ENCODE results near the gene RAB8B. TPM values are rescaled to one million over a fixed set of nuclear protein-coding genes. Genes with fewer than 3 reads are reported as not detected.

RAB8B gene
- total RNA-seq, 1 experiment from 2014 or later, result 18.2 TPM

DNA sequence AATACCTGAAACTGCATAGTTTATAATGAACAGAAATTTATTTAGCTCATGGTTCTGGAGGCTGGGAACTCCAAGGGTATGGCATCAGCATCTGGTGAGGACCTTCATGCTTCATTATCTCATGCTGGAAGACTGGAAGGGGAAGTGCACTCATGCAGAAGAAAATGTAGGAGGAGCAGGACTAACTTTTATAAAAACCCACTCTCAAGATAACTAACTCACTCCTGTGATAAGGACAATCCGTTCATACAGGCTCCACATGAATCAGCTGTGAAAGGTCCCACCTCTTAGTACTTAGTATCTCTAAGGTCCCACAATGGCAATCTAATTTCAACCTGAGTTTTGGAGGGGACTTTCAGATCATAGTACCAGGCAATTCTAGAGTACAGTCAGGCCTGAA lies 54.4 kb downstream of the RAB8B start:
- Mint-ChIP-seq H3K36me3 (ENCODE audit: insufficient read depth, unreplicated experiment) (no peaks in the 10 kb centered on the region), H3K27ac (ENCODE audit: unreplicated experiment) (no peak overlapping the region), H3K4me3 (ENCODE audit: unreplicated experiment) (no peak overlapping the region), H3K9me3 (ENCODE audit: unreplicated experiment) (no peaks in the 10 kb centered on the region), H3K4me1 (ENCODE audit: low read depth, unreplicated experiment) (no peaks in the 10 kb centered on the region), H3K27me3 (ENCODE audit: insufficient read depth, unreplicated experiment) (no peaks in the 10 kb centered on the region)
- H3K36me3 ChIP-seq (ENCODE audit: control insufficient read depth, insufficient read depth, low read length), result no peaks in the 10 kb centered on the region
- intact Hi-C loops (cut with micrococcal nuclease; ENCODE audit: unreplicated experiment), result no loop called here
- TF ChIP-seq, protein P1, sequence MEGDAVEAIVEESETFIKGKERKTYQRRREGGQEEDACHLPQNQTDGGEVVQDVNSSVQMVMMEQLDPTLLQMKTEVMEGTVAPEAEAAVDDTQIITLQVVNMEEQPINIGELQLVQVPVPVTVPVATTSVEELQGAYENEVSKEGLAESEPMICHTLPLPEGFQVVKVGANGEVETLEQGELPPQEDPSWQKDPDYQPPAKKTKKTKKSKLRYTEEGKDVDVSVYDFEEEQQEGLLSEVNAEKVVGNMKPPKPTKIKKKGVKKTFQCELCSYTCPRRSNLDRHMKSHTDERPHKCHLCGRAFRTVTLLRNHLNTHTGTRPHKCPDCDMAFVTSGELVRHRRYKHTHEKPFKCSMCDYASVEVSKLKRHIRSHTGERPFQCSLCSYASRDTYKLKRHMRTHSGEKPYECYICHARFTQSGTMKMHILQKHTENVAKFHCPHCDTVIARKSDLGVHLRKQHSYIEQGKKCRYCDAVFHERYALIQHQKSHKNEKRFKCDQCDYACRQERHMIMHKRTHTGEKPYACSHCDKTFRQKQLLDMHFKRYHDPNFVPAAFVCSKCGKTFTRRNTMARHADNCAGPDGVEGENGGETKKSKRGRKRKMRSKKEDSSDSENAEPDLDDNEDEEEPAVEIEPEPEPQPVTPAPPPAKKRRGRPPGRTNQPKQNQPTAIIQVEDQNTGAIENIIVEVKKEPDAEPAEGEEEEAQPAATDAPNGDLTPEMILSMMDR (IDR thresholded peaks at IDR 0.05; ENCODE audit: insufficient read depth in 1 of 2, low read depth in 1 of 2, low read length in 1 of 2, severe bottlenecking in 1 of 2, unreplicated experiment in 1 of 2), result no peak
- no TSS peak for BruUV-seq (replicated peaks)
- peaks cover 5% of the 10 kb centered on the region; the same call in 1 of the 2 replicates for H3K4me1 ChIP-seq
- no peak for DNase-seq
- CTCF ChIA-PET, result no interaction called here
- H3K27me3 ChIP-seq (replicated peaks; ENCODE audit: control insufficient read depth, insufficient read depth, low read length), result no peaks in the 10 kb centered on the region
- no peak overlapping the region for H3K4me3 ChIP-seq (ENCODE audit: low read depth, low read length)
- POLR2A ChIA-PET, result no interaction called here
- peaks cover 8% of the 10 kb centered on the region; the same call in 1 of the 2 replicates for H3K9me3 ChIP-seq

DNA sequence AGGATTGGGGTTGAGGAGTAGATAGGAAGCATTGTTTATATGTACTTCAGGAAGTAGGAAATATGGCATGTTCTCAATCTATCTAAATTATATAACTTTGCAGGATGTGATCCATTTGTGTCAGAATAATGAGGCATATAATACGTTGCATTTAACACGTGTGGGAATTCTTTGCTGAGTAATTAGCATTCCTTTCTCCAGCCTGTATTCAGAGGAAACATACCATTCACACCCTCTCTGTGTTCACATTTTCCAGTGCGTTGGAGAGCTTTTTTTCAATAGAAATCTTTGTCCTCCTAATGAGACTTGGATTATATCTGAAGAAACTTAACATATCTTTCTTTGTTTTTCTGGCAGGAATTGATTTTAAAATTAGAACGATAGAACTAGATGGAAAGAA lies 55.0 kb downstream of the RAB8B start:
- POLR2A ChIA-PET, result no interaction called here
- Histone ChIP-seq H3K4me1 (peaks cover 5% of the 10 kb centered on the region; the same call in 1 of the 2 replicates), H3K27me3 (replicated peaks; ENCODE audit: control insufficient read depth, insufficient read depth, low read length) (no peaks in the 10 kb centered on the region), H3K9me3 (peaks cover 8% of the 10 kb centered on the region; the same call in 1 of the 2 replicates), H3K4me3 (ENCODE audit: low read depth, low read length) (no peak overlapping the region), H3K36me3 (ENCODE audit: control insufficient read depth, insufficient read depth, low read length) (no peaks in the 10 kb centered on the region)
- intact Hi-C loops (cut with micrococcal nuclease; ENCODE audit: unreplicated experiment), result no loop called here
- DNase-seq, result no peak
- no peaks in the 10 kb centered on the region for H3K27me3 Mint-ChIP-seq (ENCODE audit: insufficient read depth, unreplicated experiment)
- no peaks in the 10 kb centered on the region for H3K4me1 Mint-ChIP-seq (ENCODE audit: low read depth, unreplicated experiment)
- H3K4me3 Mint-ChIP-seq (ENCODE audit: unreplicated experiment), result no peak overlapping the region
- H3K36me3 Mint-ChIP-seq (ENCODE audit: insufficient read depth, unreplicated experiment), result no peaks in the 10 kb centered on the region
- H3K27ac Mint-ChIP-seq (ENCODE audit: unreplicated experiment), result no peak overlapping the region
- TF ChIP-seq, protein P1 (IDR thresholded peaks at IDR 0.05; ENCODE audit: insufficient read depth in 1 of 2, low read depth in 1 of 2, low read length in 1 of 2, severe bottlenecking in 1 of 2, unreplicated experiment in 1 of 2), result no peak
- CTCF ChIA-PET, result no interaction called here
- BruUV-seq (replicated peaks), result no TSS peak
- H3K9me3 Mint-ChIP-seq (ENCODE audit: unreplicated experiment), result no peaks in the 10 kb centered on the region

DNA sequence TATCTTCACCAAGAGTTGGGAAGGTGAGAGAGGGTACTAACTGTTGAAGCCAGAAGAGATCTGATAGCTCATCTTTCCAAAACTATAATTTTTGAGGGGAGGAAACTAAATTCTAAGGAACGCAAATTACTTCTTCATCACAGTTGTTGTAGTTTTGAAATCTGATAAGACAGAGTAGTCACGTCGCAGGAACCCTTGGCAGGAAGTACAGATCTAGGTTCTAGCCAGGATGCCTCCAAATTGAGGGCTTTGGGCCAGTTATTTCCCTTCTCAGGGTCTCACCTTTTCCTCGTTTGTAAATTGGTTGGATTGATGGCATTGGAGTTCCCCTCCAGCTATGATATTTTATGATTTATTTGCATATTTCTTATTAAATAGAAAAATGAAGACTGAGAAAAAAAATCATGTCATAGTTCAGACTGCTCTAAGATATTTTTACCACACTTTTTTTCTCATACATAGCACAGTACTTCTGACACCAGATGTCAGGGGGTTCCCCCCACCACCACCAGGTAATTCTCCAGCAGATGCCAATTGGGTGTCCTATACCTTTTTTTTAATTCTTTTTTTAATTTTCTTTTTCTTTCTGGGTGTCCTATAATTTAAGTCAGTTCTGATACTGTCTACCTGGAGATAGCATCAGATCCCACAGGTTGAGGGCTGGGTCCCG lies 55.7 kb downstream of the RAB8B start:
- CTCF ChIA-PET, result no interaction called here
- H3K27me3 ChIP-seq (replicated peaks; ENCODE audit: control insufficient read depth, insufficient read depth, low read length), result no peaks in the 10 kb centered on the region
- TF ChIP-seq, protein P1 (IDR thresholded peaks at IDR 0.05; ENCODE audit: insufficient read depth in 1 of 2, low read depth in 1 of 2, low read length in 1 of 2, severe bottlenecking in 1 of 2, unreplicated experiment in 1 of 2), result no peak
- no peak overlapping the region for H3K27ac Mint-ChIP-seq (ENCODE audit: unreplicated experiment)
- H3K4me3 ChIP-seq (ENCODE audit: low read depth, low read length), result no peak overlapping the region
- POLR2A ChIA-PET, result interaction anchor here (0.6 kb wide), 1 partner anchor 20 kb away, joined by 4 read pairs; no protein-coding TSS in a partner anchor
- BruUV-seq (replicated peaks), result no TSS peak
- peaks cover 5% of the 10 kb centered on the region; the same call in 1 of the 2 replicates for H3K4me1 ChIP-seq
- no peak overlapping the region for H3K4me3 Mint-ChIP-seq (ENCODE audit: unreplicated experiment)
- H3K9me3 Mint-ChIP-seq (ENCODE audit: unreplicated experiment), result no peaks in the 10 kb centered on the region
- intact Hi-C loops (cut with micrococcal nuclease; ENCODE audit: unreplicated experiment), result no loop called here
- H3K36me3 ChIP-seq (ENCODE audit: control insufficient read depth, insufficient read depth, low read length), result no peaks in the 10 kb centered on the region
- H3K27me3 Mint-ChIP-seq (ENCODE audit: insufficient read depth, unreplicated experiment), result no peaks in the 10 kb centered on the region
- DNase-seq, result no peak
- no peaks in the 10 kb centered on the region for H3K36me3 Mint-ChIP-seq (ENCODE audit: insufficient read depth, unreplicated experiment)
- H3K9me3 ChIP-seq, result peaks cover 8% of the 10 kb centered on the region; the same call in 1 of the 2 replicates
- H3K4me1 Mint-ChIP-seq (ENCODE audit: low read depth, unreplicated experiment), result no peaks in the 10 kb centered on the region
